Upper lobe of left lung (tissue), 6 donors: ENCODE data around the gene CHAC1. TPM values are rescaled to one million over a fixed set of nuclear protein-coding genes. Genes with fewer than 3 reads are reported as not detected.

ENCODE experiments used
- ATAC-seq, 2 donors: fragments of 200-7000 bp; cut with Tn5 transposase; one replicate each; pipeline ENCODE4 v1.9.1; 2022; ENCODE audit warnings: mild to moderate bottlenecking in 2 of 2, moderate library complexity in 2 of 2; ENCODE audit not compliant: low FRiP score in 2 of 2
- DNase-seq, 2 donors: peaks; one replicate each; pipeline ENCODE4 v3.0.0-alpha.2; 2019 to 2020
- H3K27ac ChIP-seq, 4 donors: fragments of 200-600 bp; sonication (generic); one replicate each; pipeline ENCODE4 v1.5.1; 2016 to 2019
- H3K27me3 ChIP-seq, 4 donors: fragments of 200-600 bp; sonication (generic); one replicate each; pipeline ENCODE4 v1.5.1; 2017 to 2019
- H3K36me3 ChIP-seq, 4 donors: fragments of 200-600 bp; sonication (generic); one replicate each; pipeline ENCODE4 v1.5.1; 2016 to 2019
- H3K4me1 ChIP-seq, 4 donors: fragments of 200-600 bp; sonication (generic); one replicate each; pipeline ENCODE4 v1.5.1; 2018 to 2019
- H3K4me3 ChIP-seq, 4 donors: fragments of 200-600 bp; sonication (generic); one replicate each; pipeline ENCODE4 v1.5.1; 2017 to 2019; ENCODE audit warnings: mild to moderate bottlenecking in 2 of 4, moderate library complexity in 1 of 4
- H3K9me3 ChIP-seq, 4 donors: fragments of 200-600 bp; sonication (generic); one replicate each; pipeline ENCODE4 v1.5.1; 2018 to 2019
- CTCF ChIP-seq, 6 experiments: fragments of 450-650 bp in 4 of 6; fragments of 200-600 bp in 2 of 6; sonication (generic) in 2 of 6; IDR thresholded peaks; one replicate each; pipeline ENCODE4 v1.5.1; 2016 to 2019; ENCODE audit warnings: antibody characterized with exemption in 6 of 6
- EP300 ChIP-seq, 4 donors: sonication (generic); formaldehyde crosslinking; IDR thresholded peaks; one replicate each; pipeline ENCODE4 v1.5.1; 2017; ENCODE audit warnings: antibody characterized with exemption in 4 of 4, control low read depth in 2 of 4
- POLR2A ChIP-seq, 4 donors: fragments of 450-650 bp; IDR thresholded peaks; one replicate each; pipeline ENCODE4 v1.5.1; 2016 to 2017; ENCODE audit warnings: antibody characterized with exemption in 4 of 4, mild to moderate bottlenecking in 2 of 4
- POLR2AphosphoS5 ChIP-seq, 2 donors: sonication (generic); formaldehyde crosslinking; IDR thresholded peaks; one replicate each; pipeline ENCODE4 v1.5.1; 2017; ENCODE audit warnings: antibody characterized with exemption in 2 of 2
- WGBS, 2 donors: methylation state at CpG; one replicate each; pipeline ENCODE4 v1.1.5; 2017 to 2018; 5-methylcytosine and 5-hydroxymethylcytosine counted together
- total RNA-seq, 6 donors: library from RNA; depleted of rRNA in 4 of 6; stranded (reverse); fragments of >200 nt in 4 of 6; gene quantifications; one replicate each; pipeline versions ENCODE4 v1.1.0 to v1.2.1, GENCODE V29; 2016 to 2021
- donor health status: DM: no; HTN: no; CAD: no; lungs with moderate emphysema.
- donor health status: DM: no; HTN: yes; CAD: no; lungs with severe emphysema.

CHAC1 gene
- total RNA-seq, 6 donors from 2014 or later = 2.6 to 11.1 (median 3.4) TPM

DNA sequence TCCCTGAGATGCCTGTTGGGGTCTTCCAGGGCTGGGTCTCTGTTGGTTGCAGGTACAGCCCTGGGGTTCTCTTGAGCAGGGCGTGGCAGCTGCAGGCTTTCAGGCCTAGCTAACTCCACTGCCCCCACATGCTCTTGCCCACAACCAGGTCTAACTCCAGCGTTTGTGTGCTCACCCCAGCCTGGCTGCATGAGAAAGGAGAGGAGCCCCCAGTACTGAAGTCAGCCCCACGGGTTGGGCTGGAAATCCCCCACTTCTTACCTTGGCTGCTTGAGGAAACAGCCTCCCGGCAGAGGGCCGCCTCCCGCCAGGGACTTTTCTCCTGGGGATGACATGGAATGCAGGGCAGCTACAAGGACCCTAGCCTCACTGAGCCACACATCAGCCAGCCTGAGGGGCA lies 40.8 kb upstream of the CHAC1 start:
- TF ChIP-seq EP300 (IDR thresholded peaks at IDR 0.05) = no peak
- TF ChIP-seq POLR2AphosphoS5 (IDR thresholded peaks at IDR 0.05) = no peak
- no peak for TF ChIP-seq CTCF (IDR thresholded peaks at IDR 0.05)
- no peak for TF ChIP-seq POLR2A (IDR thresholded peaks at IDR 0.05)
- H3K27ac ChIP-seq = no peak overlapping the region
- no peaks in the 10 kb centered on the region for H3K9me3 ChIP-seq
- peaks cover 17 to 53% (median 46%) of the 10 kb centered on the region in 4 donors for H3K4me1 ChIP-seq
- DNase-seq (no peak), ATAC-seq (no peak)
- no peaks in the 10 kb centered on the region for H3K27me3 ChIP-seq
- H3K4me3 ChIP-seq = no peak overlapping the region
- 64% methylated on average over 6 of the region's 6 CpGs; no CpG with 5 or more reads in 1 of the 2 donors for WGBS, 2 donors
- no peaks in the 10 kb centered on the region for H3K36me3 ChIP-seq

DNA sequence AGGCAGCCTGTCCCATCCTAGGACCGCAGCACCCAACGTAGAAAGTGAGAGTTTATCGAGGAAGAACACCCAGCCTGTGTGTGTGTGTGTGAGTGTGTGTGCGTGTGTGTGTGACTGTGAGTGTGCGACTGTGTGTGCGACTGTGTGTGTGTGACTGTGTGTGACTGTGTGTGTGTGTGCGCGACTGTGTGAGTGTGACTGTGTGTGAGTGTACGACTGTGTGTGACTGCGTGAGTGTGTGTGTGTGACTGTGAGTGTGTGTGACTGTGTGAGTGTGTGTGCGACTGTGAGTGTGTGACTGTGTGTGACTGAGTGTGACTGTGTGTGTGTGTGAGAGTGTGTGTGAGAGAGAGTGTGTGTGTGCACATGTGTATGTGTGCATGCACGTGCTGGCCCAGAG lies 39.3 kb upstream of the CHAC1 start:
- DNase-seq (no peak), ATAC-seq (no peak)
- TF ChIP-seq CTCF (IDR thresholded peaks at IDR 0.05) (no peak), EP300 (IDR thresholded peaks at IDR 0.05) (no peak), POLR2A (IDR thresholded peaks at IDR 0.05) (no peak), POLR2AphosphoS5 (IDR thresholded peaks at IDR 0.05) (no peak)
- Histone ChIP-seq H3K36me3 (no peaks in the 10 kb centered on the region), H3K4me1 (peaks cover 27 to 54% (median 51%) of the 10 kb centered on the region in 4 donors), H3K9me3 (no peaks in the 10 kb centered on the region), H3K27ac (peak overlapping the region in 2 of 4 donors; percentile 32 to 89), H3K4me3 (no peak overlapping the region), H3K27me3 (no peaks in the 10 kb centered on the region)
- 93 to 94% methylated on average over 12 of the region's 12 CpGs for WGBS, 2 donors

DNA sequence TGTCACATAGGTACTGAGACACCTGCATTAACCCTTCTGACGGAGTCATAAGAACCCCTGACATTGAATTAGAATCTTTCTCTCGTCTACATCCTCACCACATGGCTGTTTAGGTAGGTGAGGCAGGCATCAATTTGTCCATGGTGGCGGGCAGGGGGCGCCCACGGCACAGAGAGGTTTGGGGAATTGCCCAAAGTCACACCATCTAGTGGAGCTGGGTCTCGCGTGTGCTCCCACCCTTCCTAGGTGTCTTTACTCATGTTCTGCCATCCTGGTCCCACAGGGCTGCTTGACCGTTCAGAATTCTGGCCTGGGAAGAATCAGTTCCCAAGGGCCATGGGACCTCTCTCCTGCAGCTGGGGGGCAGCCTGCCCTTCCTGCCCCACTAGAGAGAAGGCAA lies 38.8 kb upstream of the CHAC1 start:
- H3K27ac ChIP-seq = peak overlapping the region in 3 of 4 donors; percentile 32 to 89 (median 80)
- no peaks in the 10 kb centered on the region for H3K27me3 ChIP-seq
- H3K9me3 ChIP-seq = no peaks in the 10 kb centered on the region
- no peaks in the 10 kb centered on the region for H3K36me3 ChIP-seq
- DNase-seq = no peak
- WGBS, 2 donors = 95 to 98% methylated on average over 8 of the region's 8 CpGs
- ATAC-seq = no peak
- no peak overlapping the region for H3K4me3 ChIP-seq
- H3K4me1 ChIP-seq = peaks cover 28 to 53% (median 49%) of the 10 kb centered on the region in 4 donors
- TF ChIP-seq EP300 (IDR thresholded peaks at IDR 0.05) = no peak
- TF ChIP-seq POLR2AphosphoS5 (IDR thresholded peaks at IDR 0.05) = no peak
- TF ChIP-seq CTCF (IDR thresholded peaks at IDR 0.05) = no peak
- TF ChIP-seq POLR2A (IDR thresholded peaks at IDR 0.05) = no peak

- 47 to 77% methylated on average over 9 to 12 of the region's 12 CpGs for WGBS, 2 donors
- H3K27ac ChIP-seq = peak overlapping the region; percentile 18 to 89 (median 65)
- ATAC-seq = no peak
- TF ChIP-seq POLR2AphosphoS5 (IDR thresholded peaks at IDR 0.05) (no peak), CTCF (IDR thresholded peaks at IDR 0.05) (no peak), EP300 (IDR thresholded peaks at IDR 0.05) (no peak), POLR2A (IDR thresholded peaks at IDR 0.05) (no peak)
- DNase-seq = no peak
- peaks cover 22 to 52% (median 44%) of the 10 kb centered on the region in 4 donors for H3K4me1 ChIP-seq
- H3K9me3 ChIP-seq = no peaks in the 10 kb centered on the region
- no peaks in the 10 kb centered on the region for H3K36me3 ChIP-seq
- H3K4me3 ChIP-seq = no peak overlapping the region
- no peaks in the 10 kb centered on the region for H3K27me3 ChIP-seq
Measured at GRCh38 chr15:40915116-40915661, 38.1 kb upstream of the CHAC1 start.

GRCh38 chr15:40915679-40916078 lies 37.6 kb upstream of the CHAC1 start:
- ATAC-seq = no peak
- WGBS, 2 donors = 60% methylated on average over 6 of the region's 6 CpGs; no CpG with 5 or more reads in 1 of the 2 donors
- Histone ChIP-seq H3K27me3 (no peaks in the 10 kb centered on the region), H3K36me3 (no peaks in the 10 kb centered on the region), H3K4me1 (peaks cover 19 to 47% (median 39%) of the 10 kb centered on the region in 4 donors), H3K4me3 (no peak overlapping the region), H3K9me3 (no peaks in the 10 kb centered on the region), H3K27ac (peak overlapping the region; percentile 18 to 89 (median 65))
- DNase-seq = no peak
- no peak for TF ChIP-seq EP300 (IDR thresholded peaks at IDR 0.05)
- no peak for TF ChIP-seq POLR2A (IDR thresholded peaks at IDR 0.05)
